ENCODE measurements around the gene HOXA10.

The HOXA10 gene

DNA sequence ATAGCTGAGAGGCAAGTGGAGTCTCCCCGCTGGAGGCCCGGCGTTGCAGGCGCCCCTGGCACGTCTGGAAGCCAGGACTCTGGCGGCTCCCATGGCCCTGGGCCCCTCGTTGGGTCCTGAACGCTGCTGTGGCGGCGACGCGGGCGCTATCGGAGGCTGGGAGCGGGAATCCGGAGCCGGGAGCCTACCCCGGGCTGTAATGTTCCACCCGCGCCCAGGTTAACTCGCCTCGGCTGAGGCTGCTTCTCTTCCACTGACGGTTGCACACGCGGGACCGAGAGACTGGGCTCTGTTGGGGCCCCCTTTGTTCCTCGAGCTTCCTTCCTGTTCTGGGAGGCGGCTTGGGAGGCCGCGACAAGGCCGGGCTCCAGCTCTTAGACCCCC is 29.3 kb downstream of the HOXA10 start:
- H3K27me3 ChIP-seq (replicated peaks; ENCODE audit: control insufficient read depth, insufficient read depth, low read length), result peaks cover 2% of the 10 kb centered on the region; the same call in 1 of the 2 replicates
- DNase-seq (ENCODE audit: extremely low read depth, insufficient read length), result no peak
- TF ChIP-seq, protein P1, sequence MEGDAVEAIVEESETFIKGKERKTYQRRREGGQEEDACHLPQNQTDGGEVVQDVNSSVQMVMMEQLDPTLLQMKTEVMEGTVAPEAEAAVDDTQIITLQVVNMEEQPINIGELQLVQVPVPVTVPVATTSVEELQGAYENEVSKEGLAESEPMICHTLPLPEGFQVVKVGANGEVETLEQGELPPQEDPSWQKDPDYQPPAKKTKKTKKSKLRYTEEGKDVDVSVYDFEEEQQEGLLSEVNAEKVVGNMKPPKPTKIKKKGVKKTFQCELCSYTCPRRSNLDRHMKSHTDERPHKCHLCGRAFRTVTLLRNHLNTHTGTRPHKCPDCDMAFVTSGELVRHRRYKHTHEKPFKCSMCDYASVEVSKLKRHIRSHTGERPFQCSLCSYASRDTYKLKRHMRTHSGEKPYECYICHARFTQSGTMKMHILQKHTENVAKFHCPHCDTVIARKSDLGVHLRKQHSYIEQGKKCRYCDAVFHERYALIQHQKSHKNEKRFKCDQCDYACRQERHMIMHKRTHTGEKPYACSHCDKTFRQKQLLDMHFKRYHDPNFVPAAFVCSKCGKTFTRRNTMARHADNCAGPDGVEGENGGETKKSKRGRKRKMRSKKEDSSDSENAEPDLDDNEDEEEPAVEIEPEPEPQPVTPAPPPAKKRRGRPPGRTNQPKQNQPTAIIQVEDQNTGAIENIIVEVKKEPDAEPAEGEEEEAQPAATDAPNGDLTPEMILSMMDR (IDR thresholded peaks at IDR 0.05; ENCODE audit: insufficient read depth, low read length, poor library complexity, severe bottlenecking), result no peak
- H3K4me3 ChIP-seq (replicated peaks; ENCODE audit: low read depth, low read length), result no peak overlapping the region
- no peaks in the 10 kb centered on the region for H3K36me3 ChIP-seq (ENCODE audit: control insufficient read depth, insufficient read depth, low read length)

DNA sequence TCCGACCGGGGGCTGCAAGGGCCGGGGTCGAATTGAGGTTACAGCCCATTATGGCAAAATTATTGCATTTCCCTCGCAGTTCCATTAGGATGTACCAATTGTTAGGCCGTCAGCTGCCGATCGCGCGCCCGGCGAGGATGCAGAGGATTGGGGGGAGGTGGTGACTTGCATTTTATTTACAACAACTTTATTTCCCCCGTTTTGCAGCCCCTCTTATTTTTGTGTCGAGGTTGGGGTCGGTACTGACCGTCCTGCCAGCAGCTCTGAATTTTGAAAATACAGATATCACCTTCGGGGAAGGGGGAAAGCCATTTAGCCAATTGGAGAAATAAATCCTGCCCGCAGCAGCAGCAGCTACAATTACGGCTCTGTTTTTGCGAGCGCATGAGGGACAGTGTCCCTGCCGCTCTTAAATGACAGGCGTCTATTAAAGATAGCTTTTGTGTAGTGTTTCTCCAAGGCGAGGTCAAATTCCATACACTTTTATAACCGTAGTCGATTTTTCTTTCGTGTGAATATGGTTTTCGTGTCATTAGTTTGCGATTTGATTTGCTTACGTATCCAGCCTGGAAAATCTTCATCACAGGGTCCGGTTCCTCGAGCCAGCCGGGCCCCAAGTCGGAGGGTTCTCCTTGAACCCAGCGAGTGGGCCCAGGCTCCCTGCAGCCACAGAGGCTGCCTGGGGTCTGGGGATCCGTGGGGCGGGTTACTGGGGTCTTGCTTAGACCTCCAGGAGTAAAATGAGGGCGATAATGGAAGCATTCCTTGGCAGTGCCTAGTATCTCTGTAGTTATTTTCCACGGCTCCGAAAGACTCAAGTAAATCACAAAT is 30.0 kb downstream of the HOXA10 start:
- Histone ChIP-seq H3K4me3 (replicated peaks; ENCODE audit: low read depth, low read length) (no peak overlapping the region), H3K27me3 (replicated peaks; ENCODE audit: control insufficient read depth, insufficient read depth, low read length) (peaks cover 2% of the 10 kb centered on the region; the same call in 1 of the 2 replicates), H3K36me3 (ENCODE audit: control insufficient read depth, insufficient read depth, low read length) (no peaks in the 10 kb centered on the region)
- TF ChIP-seq, protein P1 (IDR thresholded peaks at IDR 0.05; ENCODE audit: insufficient read depth, low read length, poor library complexity, severe bottlenecking), result no peak
- DNase-seq (ENCODE audit: extremely low read depth, insufficient read length), result no peak

DNA sequence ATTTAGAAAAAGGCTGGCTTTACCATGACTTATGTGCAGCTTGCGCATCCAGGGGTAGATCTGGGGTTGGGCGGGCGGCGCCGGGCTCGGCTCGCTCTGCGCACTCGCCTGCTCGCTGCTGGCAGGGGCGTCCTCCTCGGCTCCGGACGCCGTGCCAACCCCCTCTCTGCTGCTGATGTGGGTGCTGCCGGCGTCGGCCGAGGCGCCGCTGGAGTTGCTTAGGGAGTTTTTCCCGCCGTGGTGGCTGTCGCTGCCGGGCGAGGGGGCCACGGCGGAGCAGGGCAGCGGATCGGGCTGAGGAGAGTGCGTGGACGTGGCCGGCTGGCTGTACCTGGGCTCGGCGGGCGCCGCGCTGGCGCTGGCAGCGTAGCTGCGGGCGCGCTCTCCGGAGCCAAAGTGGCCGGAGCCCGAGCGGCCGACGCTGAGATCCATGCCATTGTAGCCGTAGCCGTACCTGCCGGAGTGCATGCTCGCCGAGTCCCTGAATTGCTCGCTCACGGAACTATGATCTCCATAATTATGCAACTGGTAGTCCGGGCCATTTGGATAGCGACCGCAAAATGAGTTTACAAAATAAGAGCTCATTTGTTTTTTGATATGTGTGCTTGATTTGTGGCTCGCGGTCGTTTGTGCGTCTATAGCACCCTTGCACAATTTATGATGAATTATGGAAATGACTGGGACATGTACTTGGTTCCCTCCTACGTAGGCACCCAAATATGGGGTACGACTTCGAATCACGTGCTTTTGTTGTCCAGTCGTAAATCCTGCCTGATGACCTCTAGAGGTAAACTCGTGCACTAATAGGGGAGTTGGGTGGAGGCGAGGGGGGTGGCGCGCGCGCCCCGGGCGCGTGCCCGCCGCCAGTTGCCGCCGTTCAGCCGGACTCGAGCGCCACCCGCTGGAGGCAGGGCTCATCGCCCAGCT is 30.8 kb downstream of the HOXA10 start, which contains the start of gene HOXA5:
Gene HOXA5, minus strand, starts transcription at position 659 of the 927 bp plus-strand sequence. Its CDS starts 74 bp downstream, at position 585.
- TF ChIP-seq, protein P1 (IDR thresholded peaks at IDR 0.05; ENCODE audit: insufficient read depth, low read length, poor library complexity, severe bottlenecking), result no peak
- H3K27me3 ChIP-seq (replicated peaks; ENCODE audit: control insufficient read depth, insufficient read depth, low read length), result peaks cover under 1% of the 10 kb centered on the region; the same call in 1 of the 2 replicates
- no peak for DNase-seq (ENCODE audit: extremely low read depth, insufficient read length)
- H3K36me3 ChIP-seq (ENCODE audit: control insufficient read depth, insufficient read depth, low read length), result no peaks in the 10 kb centered on the region
- H3K4me3 ChIP-seq (replicated peaks; ENCODE audit: low read depth, low read length), result no peak within 1 kb of the TSS

DNA sequence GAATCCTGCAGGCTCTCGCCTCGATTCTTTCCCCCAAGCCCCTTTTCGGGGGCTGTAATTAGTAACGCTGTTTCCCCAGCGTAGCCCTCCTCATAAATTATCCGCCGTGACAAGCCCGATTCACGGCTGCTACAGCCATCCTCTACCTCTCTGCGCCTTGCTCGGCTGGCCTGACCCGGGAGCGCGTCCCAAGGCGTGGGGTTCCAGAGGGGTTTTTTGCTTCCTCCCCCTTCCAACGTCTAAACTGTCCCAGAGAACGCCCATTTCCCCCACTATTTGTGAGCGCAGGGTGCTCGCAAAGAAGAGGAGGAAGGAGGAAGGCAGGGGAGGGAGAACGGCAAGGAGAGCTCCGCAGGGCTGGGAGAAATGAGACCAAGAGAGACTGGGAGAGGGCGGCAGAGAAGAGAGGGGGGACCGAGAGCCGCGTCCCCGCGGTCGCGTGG is 31.5 kb downstream of the HOXA10 start:
- TF ChIP-seq, protein P1 (IDR thresholded peaks at IDR 0.05; ENCODE audit: insufficient read depth, low read length, poor library complexity, severe bottlenecking), result no peak
- Histone ChIP-seq H3K4me3 (replicated peaks; ENCODE audit: low read depth, low read length) (no peak overlapping the region), H3K36me3 (ENCODE audit: control insufficient read depth, insufficient read depth, low read length) (no peaks in the 10 kb centered on the region), H3K27me3 (replicated peaks; ENCODE audit: control insufficient read depth, insufficient read depth, low read length) (no peaks in the 10 kb centered on the region; the same call in 1 of the 2 replicates)
- no peak for DNase-seq (ENCODE audit: extremely low read depth, insufficient read length)

DNA sequence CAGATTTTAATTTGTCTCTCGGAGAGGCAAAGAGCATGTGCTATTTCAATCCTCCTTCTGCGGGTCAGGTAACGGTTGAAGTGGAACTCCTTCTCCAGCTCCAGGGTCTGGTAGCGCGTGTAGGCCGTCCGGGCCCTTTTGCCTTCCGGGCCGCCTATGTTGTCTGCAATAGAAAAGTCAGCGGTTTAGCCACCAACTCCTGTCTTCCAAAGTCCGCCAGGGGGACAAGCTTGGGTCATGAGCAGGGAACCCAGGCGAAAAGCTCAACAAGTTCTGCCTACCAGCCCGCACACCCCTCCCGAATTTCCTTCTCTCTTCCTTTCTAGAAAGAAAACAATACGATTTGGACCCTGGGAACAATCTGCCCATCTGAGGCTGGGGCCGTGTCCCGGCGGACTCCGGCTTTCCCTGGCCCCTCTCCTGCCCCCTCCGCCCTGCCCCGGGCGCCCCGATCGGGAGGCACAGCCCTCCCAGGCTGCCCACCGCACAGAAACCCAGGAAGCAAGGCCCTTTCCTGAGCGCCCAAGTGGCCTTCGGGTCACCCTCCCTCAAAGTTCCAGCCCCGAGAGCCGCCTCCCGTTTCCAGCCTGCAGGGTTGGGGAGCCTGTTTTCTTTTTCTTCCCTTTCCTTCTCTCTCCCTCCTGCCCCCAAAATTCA is 32.1 kb downstream of the HOXA10 start:
- Histone ChIP-seq H3K27me3 (replicated peaks; ENCODE audit: control insufficient read depth, insufficient read depth, low read length) (no peaks in the 10 kb centered on the region), H3K36me3 (ENCODE audit: control insufficient read depth, insufficient read depth, low read length) (no peaks in the 10 kb centered on the region), H3K4me3 (replicated peaks; ENCODE audit: low read depth, low read length) (no peak overlapping the region)
- DNase-seq (ENCODE audit: extremely low read depth, insufficient read length), result no peak
- TF ChIP-seq, protein P1 (IDR thresholded peaks at IDR 0.05; ENCODE audit: insufficient read depth, low read length, poor library complexity, severe bottlenecking), result no peak

Data from GM06990 (cell line).